ENCODE measurements around the gene UBE2QL1.

- TF ChIP-seq ZNF274 (IDR thresholded peaks at IDR 0.05; ENCODE audit: low read depth, low read length) (no peak), YY1 (IDR thresholded peaks at IDR 0.05; ENCODE audit: insufficient read depth, insufficient read length) (no peak), SUZ12 (IDR thresholded peaks at IDR 0.05; ENCODE audit: extremely low read depth, insufficient read depth, insufficient read length) (no peak)
Observed at GRCh38 chr5:6446042-6446441, 2.6 kb upstream of the UBE2QL1 start.

Data from NT2/D1 (cell line).